HG02884 (cell line): ENCODE data around the gene INPP5D.
"Not testable (repeated sequence)": the region's sequence is repeated elsewhere in the genome, so short reads cannot be mapped to it uniquely, and the experiment has no call there.

Experiments
- ATAC-seq: cut with Tn5 transposase; IDR thresholded peaks from one replicate; pipeline ENCODE4 v1.9.1; 2021; ENCODE audit warnings: mild to moderate bottlenecking, moderate library complexity; ENCODE audit not compliant: unreplicated experiment

The INPP5D gene

GRCh38 chr2:233059797-233060500 is at the start of gene INPP5D:
Gene INPP5D (plus strand): TSS chr2:233060342. CDS start chr2:233060479, 137 bp downstream.
- ATAC-seq: no peak

DNA sequence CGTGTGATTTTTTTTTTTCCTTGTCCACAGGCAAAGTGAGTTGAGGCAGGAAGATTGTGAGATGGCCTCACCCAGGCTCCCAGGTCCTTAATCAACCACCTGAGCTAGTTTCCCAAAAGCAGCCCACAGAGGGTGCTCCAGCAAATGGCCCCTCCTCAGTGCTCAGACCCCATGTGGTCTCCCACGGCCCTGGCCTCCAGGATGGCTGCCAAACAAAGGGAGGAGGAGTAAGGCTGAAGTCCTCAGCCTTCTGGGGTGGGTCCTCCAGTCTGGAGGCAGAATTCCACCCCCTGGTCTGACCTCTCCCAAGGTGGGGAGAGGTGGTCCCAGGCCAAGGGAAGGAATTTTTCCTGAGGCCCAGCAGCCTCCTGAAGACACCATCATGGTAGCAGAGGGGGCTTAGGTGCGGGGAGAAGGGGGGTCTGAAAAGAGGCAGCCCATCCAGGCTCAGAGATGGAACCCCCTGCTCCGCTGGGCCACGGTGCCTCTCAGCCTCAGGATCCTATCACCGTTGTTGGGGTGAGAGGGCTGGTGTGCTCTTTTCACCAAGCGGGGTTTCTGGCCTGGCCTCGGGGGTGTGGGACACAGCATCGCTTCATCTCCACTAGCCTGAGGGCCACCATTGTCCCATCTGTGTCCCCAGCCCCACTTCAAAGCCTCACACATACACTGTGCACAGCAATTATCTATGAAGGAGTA is 49.4 kb upstream of the INPP5D start:
- ATAC-seq: no peak

GRCh38 chr2:233011268-233011650 is 48.9 kb upstream of the INPP5D start:
- no peak for ATAC-seq

DNA sequence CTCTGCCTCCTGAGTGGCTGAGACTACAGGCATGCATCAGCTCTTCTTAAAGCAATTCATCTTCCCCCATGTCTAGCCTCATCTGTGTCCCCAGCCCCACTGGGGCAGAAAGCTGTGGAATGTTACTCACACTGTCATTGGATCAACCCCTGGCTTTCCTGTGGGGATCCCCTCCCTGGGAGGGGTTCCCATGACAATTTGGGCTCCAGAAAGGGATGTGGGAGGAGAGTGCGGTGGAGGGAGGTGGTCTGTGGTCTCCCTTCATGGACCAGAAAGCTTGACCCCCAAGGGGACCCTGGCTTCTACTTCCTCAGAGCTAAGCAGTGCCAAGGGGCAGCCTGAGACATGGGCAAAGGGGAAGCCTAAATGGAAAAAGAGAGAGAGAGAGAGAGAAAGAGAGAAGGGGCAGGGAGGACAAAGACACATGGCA is 48.4 kb upstream of the INPP5D start:
- ATAC-seq: no peak

GRCh38 chr2:233012301-233012971 is 47.7 kb upstream of the INPP5D start:
- ATAC-seq: no peak

DNA sequence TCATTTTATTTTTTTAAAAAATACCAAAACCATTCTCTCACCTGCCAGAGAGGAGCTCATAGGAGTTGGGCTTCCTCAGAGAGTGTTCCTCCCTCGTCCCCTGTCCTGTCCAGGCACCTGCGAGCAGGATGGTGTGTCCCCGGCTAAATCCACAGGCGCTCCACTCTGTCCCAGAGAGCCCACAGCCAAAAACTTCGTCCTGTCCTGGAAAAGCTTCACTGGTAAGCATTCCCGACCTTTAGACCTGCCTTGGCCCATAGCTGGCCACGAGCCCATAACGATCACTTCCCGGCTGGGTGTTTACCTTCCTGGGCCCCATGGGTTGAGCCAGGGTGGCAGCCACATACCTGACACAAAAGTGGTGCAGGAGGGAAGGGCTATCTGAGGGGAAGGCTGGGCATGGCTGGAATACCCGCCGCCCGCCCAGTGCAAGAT is 47.1 kb upstream of the INPP5D start, which contains the start of gene NGEF:
NGEF (minus strand) TSS at position 230 of the 435 bp plus-strand sequence. CDS start 38,366 bp downstream, outside the sequence.
- ATAC-seq: no peak

DNA sequence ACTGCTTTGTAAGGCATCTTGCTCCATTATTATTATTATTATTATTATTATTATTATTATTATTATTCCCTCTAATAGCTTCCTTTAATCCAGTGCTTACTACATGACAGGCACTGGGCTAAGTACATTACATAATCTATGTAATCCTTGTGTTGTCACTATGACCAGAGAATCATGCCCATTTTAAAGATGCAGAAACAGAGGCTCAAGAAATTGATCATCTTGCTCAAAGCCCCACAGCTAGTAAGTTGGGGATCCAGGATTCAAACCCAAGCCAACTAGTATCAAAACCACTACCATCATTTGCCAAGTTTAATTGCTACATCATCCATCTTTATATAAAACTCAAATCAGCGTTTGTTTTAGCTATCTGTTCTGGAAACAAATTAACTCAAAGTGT is 46.5 kb upstream of the INPP5D start:
- no peak for ATAC-seq

DNA sequence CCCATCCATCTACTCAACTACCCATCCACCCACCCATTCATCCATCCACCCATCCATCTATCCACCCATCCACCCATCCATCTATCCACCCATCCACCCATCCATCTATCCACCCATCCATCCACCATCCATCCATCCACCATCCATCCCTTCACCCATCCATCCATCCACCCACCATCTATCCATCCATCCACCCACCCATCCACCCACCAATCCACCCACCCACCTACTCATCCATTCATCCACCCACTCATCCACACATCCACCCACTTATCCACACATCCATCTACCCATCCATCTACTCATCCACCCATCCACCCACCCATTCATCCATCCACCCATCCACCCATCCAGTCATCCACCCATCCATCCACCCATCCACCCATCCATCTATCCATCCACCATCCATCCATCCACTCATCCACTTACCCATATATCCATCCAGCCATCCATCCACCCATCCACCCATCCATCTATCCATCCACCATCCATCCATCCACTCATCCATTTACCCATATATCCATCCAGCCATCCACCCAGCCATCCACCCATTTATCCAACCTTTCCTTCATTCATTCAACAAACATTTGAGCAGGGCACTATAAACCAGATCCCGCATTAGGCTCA is 45.0 kb upstream of the INPP5D start:
- ATAC-seq: no peak

GRCh38 chr2:233017947-233018346 is 42.2 kb upstream of the INPP5D start:
- no peak for ATAC-seq

GRCh38 chr2:233019610-233020009 is 40.5 kb upstream of the INPP5D start:
- not testable (repeated sequence) for ATAC-seq

DNA sequence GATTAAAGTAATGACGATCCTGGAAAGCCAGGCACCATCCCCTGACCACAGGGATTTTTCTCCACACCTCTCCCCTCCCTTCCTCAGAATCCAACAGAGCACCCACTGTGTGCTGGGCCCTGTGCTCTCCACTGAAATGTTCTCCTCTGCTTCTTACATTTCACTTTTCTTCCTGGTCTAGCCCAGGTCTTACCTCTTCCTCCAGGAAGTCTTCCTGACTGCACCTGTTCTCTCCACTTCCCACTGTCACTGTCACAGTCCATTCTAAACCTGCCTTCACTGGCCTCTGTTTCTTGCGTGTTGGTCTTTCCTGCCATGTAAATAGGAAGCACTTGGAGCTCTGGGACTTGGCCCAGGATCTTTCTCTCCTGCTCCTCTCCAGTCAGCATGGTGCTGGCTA is 39.7 kb upstream of the INPP5D start:
- no peak for ATAC-seq

DNA sequence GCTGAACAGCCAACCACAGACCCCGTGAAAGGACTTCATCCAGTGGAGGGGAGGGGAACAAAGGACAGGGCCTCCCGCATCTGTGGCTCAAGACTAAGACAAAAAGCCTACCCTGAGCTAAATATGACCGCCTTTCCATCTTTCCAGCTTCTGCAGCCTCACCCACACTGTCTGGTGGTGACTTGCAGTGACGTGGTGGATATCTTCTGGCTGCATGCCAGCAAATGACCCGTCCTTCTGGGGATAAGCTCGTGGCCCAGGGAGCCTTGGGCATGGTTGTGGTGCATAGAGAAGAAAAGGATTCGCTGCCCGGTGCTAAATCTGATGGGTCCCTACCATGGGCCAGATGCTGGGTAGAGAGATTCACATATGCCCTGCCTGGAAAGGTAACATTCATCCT is 38.4 kb upstream of the INPP5D start:
- ATAC-seq: no peak

- no peak for ATAC-seq
Measured at GRCh38 chr2:233022561-233022960, 37.6 kb upstream of the INPP5D start.

- ATAC-seq: no peak
Measured at GRCh38 chr2:233023007-233023760, 37.0 kb upstream of the INPP5D start.

DNA sequence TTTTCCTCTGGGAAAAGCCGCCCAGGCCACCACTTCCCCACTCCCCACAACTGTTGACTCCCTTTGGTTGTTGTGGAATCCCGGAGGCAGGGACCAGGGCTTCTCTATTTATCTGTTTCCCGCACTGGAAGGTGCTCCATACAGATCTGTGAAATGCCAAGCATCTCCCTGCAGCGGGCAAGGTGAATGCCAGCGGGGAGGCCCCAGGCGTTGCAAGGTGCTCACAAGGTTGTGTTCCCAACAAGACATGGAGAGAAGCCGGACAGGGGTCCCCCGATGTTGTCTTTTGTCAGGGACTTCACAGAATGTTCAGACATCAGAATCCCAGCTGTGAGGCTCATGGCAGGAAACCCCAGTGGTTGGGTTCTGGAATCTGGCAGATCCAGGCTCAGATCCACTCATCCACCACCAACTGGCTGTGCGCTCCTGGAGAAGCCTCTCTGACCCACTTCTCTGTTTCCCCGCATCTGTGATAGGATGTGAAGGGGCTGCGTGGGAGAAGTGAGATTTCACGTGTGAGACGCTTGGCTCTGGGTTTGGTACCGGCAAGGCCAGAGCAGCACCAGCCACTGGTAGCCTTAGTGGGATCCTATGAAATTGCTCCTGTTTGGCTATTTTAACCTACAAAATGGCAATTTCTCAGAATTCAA is 36.3 kb upstream of the INPP5D start:
- ATAC-seq: no peak

GRCh38 chr2:233025706-233026105 is 34.4 kb upstream of the INPP5D start:
- no peak for ATAC-seq

GRCh38 chr2:233026198-233026813 is 33.8 kb upstream of the INPP5D start:
- ATAC-seq: no peak

DNA sequence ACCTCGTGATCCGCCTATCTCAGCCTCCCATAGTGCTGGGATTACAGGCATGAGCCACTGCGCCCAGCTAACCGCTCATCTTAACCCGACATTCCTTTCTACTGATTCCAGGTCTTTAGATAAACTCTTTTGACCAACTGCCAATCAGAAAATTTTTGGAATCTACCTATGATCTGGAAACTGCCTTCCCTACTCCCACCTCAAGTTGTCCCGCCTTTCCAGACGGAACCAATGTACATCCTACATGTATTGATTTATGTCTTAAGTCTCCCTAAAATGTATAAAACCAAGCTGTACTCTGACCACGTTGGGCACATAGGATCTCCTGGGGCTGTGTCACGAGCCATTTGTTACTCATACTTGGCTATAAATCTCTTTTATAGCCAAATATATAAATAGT is 30.8 kb upstream of the INPP5D start:
- no peak for ATAC-seq
